Stimulated activated naive B cell treated with anti-CD40 and anti-IgM and Interleukin-4, amounts not matched to agents 10 μg/mL and 1 μg/mL and 100 μg/mL, for 72 hours (primary cell): ENCODE data around the gene SBNO2.
A peak's percentile ranks its signal among the peaks of the same experiment; 100 is the strongest.

Source experiments
- ATAC-seq, 2 donors: fragments of 150-1000 bp; cut with Tn5 transposase; replicated peaks; 2 replicates each; pipeline ENCODE4 v1.10.0; 2021; ENCODE audit warnings: moderate library complexity in 1 of 2
- DNase-seq: peaks from one replicate; pipeline ENCODE4 v3.0.0; 2021
- H3K27ac Mint-ChIP-seq: one replicate; pipeline ENCODE4 v1.8.0; 2022; ENCODE audit warnings: mild to moderate bottlenecking, mixed read lengths
- H3K27me3 Mint-ChIP-seq, 2 donors: one replicate each; pipeline ENCODE4 v1.8.0; 2022; ENCODE audit warnings: mixed read lengths in 2 of 2
- H3K36me3 Mint-ChIP-seq, 2 donors: one replicate each; pipeline ENCODE4 v1.8.0; 2022; ENCODE audit warnings: mixed read lengths in 2 of 2, mild to moderate bottlenecking in 1 of 2
- H3K4me1 Mint-ChIP-seq, 2 donors: one replicate each; pipeline ENCODE4 v1.8.0; 2022; ENCODE audit warnings: mixed read lengths in 2 of 2, mild to moderate bottlenecking in 1 of 2
- H3K4me3 Mint-ChIP-seq, 2 donors: one replicate each; pipeline ENCODE4 v1.8.0; 2022; ENCODE audit warnings: mild to moderate bottlenecking in 2 of 2, mixed read lengths in 2 of 2, moderate library complexity in 1 of 2
- H3K9me3 Mint-ChIP-seq, 2 donors: one replicate each; pipeline ENCODE4 v1.8.0; 2022; ENCODE audit warnings: mixed read lengths in 2 of 2, mild to moderate bottlenecking in 1 of 2

SBNO2 gene, protein sequence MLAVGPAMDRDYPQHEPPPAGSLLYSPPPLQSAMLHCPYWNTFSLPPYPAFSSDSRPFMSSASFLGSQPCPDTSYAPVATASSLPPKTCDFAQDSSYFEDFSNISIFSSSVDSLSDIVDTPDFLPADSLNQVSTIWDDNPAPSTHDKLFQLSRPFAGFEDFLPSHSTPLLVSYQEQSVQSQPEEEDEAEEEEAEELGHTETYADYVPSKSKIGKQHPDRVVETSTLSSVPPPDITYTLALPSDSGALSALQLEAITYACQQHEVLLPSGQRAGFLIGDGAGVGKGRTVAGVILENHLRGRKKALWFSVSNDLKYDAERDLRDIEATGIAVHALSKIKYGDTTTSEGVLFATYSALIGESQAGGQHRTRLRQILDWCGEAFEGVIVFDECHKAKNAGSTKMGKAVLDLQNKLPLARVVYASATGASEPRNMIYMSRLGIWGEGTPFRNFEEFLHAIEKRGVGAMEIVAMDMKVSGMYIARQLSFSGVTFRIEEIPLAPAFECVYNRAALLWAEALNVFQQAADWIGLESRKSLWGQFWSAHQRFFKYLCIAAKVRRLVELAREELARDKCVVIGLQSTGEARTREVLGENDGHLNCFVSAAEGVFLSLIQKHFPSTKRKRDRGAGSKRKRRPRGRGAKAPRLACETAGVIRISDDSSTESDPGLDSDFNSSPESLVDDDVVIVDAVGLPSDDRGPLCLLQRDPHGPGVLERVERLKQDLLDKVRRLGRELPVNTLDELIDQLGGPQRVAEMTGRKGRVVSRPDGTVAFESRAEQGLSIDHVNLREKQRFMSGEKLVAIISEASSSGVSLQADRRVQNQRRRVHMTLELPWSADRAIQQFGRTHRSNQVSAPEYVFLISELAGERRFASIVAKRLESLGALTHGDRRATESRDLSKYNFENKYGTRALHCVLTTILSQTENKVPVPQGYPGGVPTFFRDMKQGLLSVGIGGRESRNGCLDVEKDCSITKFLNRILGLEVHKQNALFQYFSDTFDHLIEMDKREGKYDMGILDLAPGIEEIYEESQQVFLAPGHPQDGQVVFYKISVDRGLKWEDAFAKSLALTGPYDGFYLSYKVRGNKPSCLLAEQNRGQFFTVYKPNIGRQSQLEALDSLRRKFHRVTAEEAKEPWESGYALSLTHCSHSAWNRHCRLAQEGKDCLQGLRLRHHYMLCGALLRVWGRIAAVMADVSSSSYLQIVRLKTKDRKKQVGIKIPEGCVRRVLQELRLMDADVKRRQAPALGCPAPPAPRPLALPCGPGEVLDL (N-terminal part only)

DNA sequence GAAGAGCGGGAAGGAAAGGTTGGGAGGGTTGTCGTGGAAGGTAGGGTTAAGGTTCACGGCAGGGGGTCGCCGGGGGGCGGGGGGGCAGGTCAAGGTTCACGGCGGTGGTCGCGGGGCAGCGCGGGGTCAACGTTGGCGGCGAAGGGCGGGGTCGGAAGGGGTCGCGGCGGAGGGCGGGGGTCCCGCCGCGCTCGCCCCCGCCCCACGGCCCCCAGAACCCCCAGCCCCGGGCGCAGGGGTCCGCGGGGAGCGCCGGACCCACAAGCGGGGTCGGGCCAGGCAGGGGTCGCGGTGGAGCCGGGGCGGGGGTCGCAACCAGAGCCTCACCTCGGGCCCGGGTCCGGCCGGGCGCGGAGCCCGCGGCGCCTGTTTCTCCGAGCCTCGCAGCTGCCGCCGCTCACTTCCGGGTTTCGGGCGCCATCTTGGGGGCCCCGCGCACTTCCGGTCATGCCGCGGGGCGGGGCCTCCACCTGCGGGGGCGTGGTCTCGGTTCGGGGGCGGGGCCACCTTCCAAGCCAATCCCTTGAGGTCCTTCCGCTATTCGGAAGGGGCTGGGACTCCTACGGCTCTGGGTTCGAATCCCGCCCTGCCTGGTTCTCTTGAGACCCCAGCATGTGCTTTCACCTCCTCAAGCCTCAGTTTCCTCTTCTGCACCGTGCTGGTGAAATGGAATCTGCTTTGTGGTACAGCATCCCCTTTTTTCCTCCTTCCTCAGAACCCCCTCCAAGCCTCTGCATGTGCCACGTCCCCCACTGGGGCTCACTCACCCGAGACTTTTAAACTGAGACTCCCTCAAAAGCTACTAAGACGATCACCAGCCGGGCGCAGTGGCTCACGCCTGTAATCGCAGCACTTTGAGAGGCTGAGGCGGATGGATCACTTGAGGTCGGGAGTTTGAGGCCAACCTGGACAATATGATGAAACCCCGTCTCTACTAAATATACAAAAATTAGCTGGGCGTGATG, at the start of gene SBNO2:
TSS of gene SBNO2 (minus strand) at position 424 of the 965 bp plus-strand sequence. CDS start 19,992 bp downstream, outside the sequence.
- peak; percentile 89 for DNase-seq
- Mint-ChIP-seq H3K36me3 (peaks cover 0 to 17% of the 10 kb centered on the region in 2 donors), H3K27ac (peak within 1 kb of the TSS; percentile 98), H3K27me3 (no peaks in the 10 kb centered on the region), H3K4me1 (peaks cover 32 to 62% of the 10 kb centered on the region in 2 donors), H3K4me3 (peak within 1 kb of the TSS; percentile 92 to 95), H3K9me3 (no peaks in the 10 kb centered on the region)
- ATAC-seq = peak; percentile 83 to 92

DNA sequence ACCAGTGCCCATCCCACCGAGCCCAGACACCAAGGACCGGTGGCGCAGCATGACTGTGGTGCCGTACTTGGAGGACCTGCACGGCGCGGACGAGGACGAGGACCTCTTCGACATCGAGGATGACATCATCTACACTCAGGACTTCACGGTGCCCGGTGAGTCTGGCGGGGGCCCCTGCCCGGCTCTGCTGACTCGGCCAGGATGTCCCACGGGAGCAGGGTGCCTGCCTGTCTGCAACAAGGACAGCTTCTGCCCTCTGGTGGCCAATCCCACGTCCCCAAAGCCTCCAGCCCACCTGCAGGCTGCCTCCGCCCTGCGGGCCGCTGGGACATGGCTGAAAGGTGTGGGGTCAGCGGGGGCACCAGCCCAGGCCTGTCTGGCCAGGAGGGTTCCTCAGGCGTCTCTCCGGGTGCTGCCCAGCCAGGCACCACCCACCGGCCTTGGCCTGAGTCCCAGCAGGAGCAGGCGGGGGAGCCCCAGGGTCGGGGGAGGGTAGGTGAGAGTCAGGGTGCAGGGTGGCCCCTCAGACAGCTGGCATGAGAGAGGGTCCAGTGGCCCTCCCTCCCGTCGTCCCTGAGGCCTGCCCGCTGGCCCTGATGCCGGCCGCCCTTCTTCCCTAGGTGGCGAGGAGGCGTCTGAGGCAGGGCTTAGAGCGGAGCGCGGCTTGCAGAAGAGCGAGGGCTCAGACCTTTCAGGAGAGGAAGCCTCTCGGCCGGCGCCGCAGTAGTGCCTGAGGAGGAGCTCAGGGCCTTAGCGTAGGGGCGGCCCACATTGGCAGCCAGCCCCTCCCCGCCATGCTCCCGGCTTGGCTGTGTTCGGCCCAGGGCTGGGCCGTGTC, 49.2 kb upstream of the SBNO2 start:
- ATAC-seq (peak; percentile 67 to 73), DNase-seq (no peak)
- Mint-ChIP-seq H3K4me3 (no peak overlapping the region), H3K9me3 (no peaks in the 10 kb centered on the region), H3K27ac (no peak overlapping the region), H3K36me3 (peaks cover 12 to 15% of the 10 kb centered on the region in 2 donors), H3K4me1 (peaks cover 0 to under 1% of the 10 kb centered on the region in 2 donors), H3K27me3 (no peaks in the 10 kb centered on the region)

DNA sequence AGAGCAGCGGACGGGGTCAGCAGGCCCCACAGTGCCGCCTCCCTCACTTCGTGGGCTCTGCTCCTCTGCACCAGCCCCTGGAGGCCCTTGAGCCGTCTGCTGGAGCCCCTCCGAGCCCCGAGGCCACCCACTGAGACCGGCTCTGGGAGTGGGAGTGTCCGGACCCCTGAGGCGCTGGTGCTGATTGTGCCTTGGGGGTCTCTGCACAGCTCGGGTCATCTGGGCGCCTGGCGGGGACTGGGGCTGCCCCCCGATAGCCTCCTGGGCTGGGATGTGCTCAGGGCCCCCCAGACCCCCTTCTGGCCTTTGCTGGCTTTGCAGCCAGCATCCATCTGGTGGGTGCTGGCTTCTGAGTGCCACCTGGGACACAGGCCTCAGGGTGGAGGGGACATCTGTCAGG, 48.3 kb upstream of the SBNO2 start:
- peaks cover 0 to 1% of the 10 kb centered on the region in 2 donors for H3K4me1 Mint-ChIP-seq
- no peak for DNase-seq
- peak; percentile 41 to 53 for ATAC-seq
- no peak overlapping the region for H3K27ac Mint-ChIP-seq
- no peak overlapping the region for H3K4me3 Mint-ChIP-seq
- H3K27me3 Mint-ChIP-seq = no peaks in the 10 kb centered on the region
- no peaks in the 10 kb centered on the region for H3K9me3 Mint-ChIP-seq
- H3K36me3 Mint-ChIP-seq = peaks cover 10 to 13% of the 10 kb centered on the region in 2 donors

DNA sequence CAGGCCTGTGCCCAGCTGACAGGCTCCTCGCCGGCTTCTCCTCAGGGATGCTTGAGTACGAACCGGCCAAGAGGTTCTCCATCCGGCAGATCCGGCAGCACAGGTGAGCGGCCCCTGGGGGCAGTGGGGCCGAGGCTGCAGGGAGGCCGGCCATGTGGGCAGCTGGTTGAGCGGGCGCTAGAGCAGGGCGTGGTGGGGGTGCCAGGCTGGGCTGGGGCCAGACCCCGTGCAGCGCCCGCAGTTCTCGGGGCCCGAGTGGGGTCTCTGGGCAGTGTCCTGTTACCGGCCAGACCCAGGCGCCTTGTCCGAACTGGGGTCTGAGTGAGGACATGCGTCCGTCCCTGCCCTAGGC, 47.8 kb upstream of the SBNO2 start:
- no peak overlapping the region for H3K4me3 Mint-ChIP-seq
- H3K9me3 Mint-ChIP-seq = no peaks in the 10 kb centered on the region
- peaks cover 0 to 1% of the 10 kb centered on the region in 2 donors for H3K4me1 Mint-ChIP-seq
- no peak for ATAC-seq
- H3K36me3 Mint-ChIP-seq = peaks cover 8 to 10% of the 10 kb centered on the region in 2 donors
- DNase-seq = no peak
- no peaks in the 10 kb centered on the region for H3K27me3 Mint-ChIP-seq
- H3K27ac Mint-ChIP-seq = no peak overlapping the region

DNA sequence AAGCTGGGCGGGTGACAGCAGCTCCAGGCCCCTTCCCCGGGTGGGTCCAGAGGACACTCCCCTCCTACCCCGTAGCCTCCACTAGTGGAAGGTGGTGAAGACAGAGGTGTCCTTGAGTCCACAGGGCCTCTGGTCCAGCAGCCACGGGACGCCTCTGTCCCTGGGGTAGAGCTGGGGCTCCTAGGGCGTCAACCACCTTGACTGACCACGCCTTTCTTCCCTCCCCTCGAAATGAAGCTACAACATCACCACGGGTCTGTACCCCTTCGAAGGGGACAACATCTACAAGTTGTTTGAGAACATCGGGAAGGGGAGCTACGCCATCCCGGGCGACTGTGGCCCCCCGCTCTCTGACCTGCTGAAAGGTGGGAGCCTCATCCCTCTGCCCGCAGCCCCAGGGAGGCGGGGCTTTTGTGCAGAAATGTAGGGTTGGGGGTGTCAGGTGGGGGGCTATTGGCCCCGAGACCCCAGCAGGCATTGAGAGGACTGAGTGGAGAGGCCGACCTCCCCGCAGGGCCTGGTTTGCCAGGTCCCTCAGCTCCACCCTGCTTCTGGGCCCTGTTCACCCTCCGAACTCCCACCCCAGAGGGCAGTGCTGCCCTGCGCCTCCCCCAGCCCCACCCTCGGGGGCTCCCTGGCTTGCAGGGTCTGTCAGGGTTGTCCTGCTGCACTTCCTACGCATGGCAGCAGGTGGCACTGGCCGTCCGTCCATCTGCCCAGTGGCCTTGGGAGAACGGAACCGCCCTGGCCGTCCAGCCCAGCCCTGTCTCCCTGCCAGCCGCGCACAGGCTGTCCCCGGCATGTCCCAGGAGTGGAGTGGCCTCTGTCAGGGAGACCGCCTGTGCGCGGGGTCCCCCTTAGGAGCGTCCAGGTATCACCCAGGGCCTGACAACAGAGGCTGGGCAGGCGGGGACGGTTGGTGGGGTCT, 47.2 kb upstream of the SBNO2 start:
- no peak for DNase-seq
- Mint-ChIP-seq H3K4me3 (no peak overlapping the region), H3K4me1 (peaks cover 0 to 1% of the 10 kb centered on the region in 2 donors), H3K27ac (peak overlapping the region; percentile 25), H3K27me3 (no peaks in the 10 kb centered on the region), H3K36me3 (peaks cover 8 to 12% of the 10 kb centered on the region in 2 donors), H3K9me3 (no peaks in the 10 kb centered on the region)
- no peak for ATAC-seq

DNA sequence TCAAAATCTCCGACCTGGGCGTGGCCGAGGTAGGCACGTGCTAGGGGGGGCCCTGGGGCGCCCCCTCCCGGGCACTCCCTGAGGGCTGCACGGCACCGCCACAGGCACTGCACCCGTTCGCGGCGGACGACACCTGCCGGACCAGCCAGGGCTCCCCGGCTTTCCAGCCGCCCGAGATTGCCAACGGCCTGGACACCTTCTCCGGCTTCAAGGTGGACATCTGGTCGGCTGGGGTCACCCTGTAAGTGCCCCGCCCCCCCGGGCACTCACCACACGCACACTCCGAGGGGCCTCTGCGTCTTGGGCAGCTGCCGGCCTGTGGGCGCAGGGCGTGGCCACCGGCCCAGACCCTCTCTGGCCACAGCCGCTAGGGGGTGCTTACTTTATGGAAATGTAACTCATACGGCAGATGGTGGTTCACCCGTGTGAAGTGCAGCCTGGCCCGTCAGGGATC, 46.4 kb upstream of the SBNO2 start:
- no peak overlapping the region for H3K4me3 Mint-ChIP-seq
- ATAC-seq = no peak

DNA sequence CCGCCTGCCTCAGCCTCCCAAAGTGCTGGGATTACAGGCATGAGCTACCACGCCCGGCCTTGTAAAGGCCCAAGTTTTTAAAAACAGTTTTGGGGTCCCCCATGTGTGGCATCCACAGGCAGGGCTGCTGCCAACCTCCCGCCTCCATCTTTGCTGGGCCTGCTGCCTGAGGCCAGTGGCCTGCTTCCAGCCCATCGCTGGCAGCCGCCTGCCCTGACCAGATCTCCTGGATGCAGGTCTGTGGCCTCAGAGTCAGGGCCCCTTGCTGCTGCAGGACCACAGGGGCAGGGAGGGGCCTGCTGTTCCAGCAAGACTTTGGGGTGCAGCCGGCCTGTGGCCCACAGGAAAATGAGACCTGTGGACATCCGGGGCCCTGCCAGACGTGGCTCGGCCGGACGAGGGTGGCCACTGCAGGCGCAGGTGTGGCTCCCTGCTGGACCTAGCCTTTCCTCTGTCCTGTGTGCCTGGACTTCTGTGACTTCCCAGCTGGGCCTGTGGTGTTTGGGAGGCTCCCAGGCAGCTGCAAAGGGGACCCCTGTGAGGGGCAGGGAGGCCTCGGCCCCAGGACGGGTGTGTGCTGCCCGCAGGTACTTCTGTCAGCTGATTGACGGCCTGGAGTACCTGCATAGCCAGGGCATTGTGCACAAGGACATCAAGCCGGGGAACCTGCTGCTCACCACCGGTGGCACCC, 45.9 kb upstream of the SBNO2 start:
- Mint-ChIP-seq H3K9me3 (no peaks in the 10 kb centered on the region), H3K4me3 (no peak overlapping the region), H3K4me1 (peaks cover 0 to 1% of the 10 kb centered on the region in 2 donors), H3K27me3 (no peaks in the 10 kb centered on the region), H3K36me3 (peaks cover 13 to 14% of the 10 kb centered on the region in 2 donors), H3K27ac (no peak overlapping the region)
- ATAC-seq (no peak), DNase-seq (no peak)

More for the DNA sequence above, 46.4 kb upstream of the SBNO2 start:
- DNase-seq = no peak
- peaks cover 0 to 1% of the 10 kb centered on the region in 2 donors for H3K4me1 Mint-ChIP-seq
- H3K36me3 Mint-ChIP-seq = peaks cover 11 to 14% of the 10 kb centered on the region in 2 donors
- H3K27ac Mint-ChIP-seq = no peak overlapping the region
- H3K9me3 Mint-ChIP-seq = no peaks in the 10 kb centered on the region
- no peaks in the 10 kb centered on the region for H3K27me3 Mint-ChIP-seq

DNA sequence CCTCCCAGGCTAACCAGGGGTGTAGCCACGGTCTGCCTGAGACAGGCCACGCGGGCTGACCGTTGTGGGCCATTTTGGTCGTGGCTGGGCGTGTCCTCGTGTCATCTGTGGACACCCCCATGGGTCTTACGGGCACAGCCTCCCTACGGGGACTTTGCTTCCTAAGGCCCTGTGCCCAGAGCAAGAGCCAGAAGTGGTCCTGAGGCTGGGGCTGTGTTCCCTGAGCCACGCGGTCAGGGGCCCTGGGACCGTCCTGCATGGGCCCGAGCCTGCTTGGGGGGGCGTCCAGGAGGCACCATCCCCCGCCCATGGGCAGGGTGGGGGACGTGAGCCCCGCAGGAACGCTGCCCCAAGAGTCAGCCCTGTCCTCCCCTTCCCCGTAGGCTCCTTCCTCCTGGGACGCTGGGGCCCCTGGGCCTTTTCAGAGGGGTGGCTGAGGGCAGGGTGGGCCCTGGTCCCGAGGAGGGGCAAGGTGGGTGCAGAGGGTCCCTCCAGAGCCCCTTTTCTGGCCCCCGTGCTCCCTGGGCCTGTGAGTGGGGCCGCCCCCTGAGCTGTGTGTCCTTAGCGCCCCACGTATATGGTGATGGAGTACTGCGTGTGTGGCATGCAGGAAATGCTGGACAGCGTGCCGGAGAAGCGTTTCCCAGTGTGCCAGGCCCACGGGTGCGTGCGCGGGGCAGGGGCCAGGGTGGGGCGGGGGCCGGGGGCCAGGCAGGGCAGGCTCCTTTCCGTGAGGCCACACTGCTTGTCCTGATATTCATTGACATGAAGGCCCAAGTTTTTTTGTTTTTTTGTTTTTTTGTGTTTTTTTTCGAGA, 44.9 kb upstream of the SBNO2 start:
- H3K27ac Mint-ChIP-seq = no peak overlapping the region
- H3K4me1 Mint-ChIP-seq = peaks cover 7% of the 10 kb centered on the region in 2 donors
- peaks cover 15 to 17% of the 10 kb centered on the region in 2 donors for H3K36me3 Mint-ChIP-seq
- H3K27me3 Mint-ChIP-seq = no peaks in the 10 kb centered on the region
- ATAC-seq (no peak), DNase-seq (no peak)
- H3K4me3 Mint-ChIP-seq = no peak overlapping the region
- no peaks in the 10 kb centered on the region for H3K9me3 Mint-ChIP-seq

DNA sequence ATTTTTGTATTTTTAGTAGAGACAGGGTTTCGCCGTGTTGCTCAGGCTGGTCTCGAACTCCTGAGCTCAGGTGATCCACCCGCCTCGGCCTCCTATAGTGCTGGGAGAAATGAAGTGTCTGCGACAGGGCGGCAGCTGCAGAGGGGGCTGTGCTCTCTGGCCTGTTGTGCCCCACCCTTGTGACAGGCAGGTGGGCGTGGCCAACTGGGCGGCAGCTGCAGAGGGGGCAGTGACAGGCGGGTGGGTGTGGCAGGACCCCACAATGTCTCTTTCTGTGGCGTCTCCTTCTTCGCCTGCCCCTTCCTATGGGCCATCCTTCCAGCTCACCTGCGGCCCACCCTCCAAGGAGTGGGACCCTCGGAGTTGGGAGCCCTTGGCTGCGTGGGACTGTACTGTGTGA, 43.3 kb upstream of the SBNO2 start:
- H3K27me3 Mint-ChIP-seq = no peaks in the 10 kb centered on the region
- ATAC-seq (no peak), DNase-seq (no peak)
- H3K4me3 Mint-ChIP-seq = no peak overlapping the region
- H3K36me3 Mint-ChIP-seq = peaks cover 21 to 23% of the 10 kb centered on the region in 2 donors
- H3K27ac Mint-ChIP-seq = no peak overlapping the region
- no peaks in the 10 kb centered on the region for H3K9me3 Mint-ChIP-seq
- peaks cover 16% of the 10 kb centered on the region in 2 donors for H3K4me1 Mint-ChIP-seq

DNA sequence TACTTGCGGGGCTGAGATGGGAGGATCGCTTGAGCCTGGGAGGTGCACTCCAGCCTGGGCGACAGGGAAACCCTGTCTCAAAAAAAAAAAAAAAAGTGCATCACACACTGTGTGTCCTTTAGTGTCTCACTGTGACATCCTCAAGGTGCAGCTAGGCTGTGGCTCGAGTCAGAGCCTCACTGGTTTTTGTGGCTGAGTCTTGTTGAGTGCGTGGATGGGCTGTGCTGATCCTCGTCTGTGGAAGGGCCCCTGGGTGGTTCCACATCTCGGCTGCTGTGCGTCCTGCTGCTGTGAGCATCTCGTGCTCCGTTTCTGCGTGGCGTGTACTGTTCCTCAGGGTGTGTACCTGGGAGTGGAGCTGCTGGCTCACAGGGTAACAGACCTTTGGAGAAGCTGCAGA, 42.7 kb upstream of the SBNO2 start:
- no peak for DNase-seq
- H3K27ac Mint-ChIP-seq = no peak overlapping the region

More for the DNA sequence above, 42.7 kb upstream of the SBNO2 start:
- H3K9me3 Mint-ChIP-seq = no peaks in the 10 kb centered on the region
- H3K36me3 Mint-ChIP-seq = peaks cover 22 to 24% of the 10 kb centered on the region in 2 donors
- H3K4me1 Mint-ChIP-seq = peaks cover 17 to 18% of the 10 kb centered on the region in 2 donors
- no peak for ATAC-seq
- H3K4me3 Mint-ChIP-seq = no peak overlapping the region
- no peaks in the 10 kb centered on the region for H3K27me3 Mint-ChIP-seq
